Activated T-cell treated with anti-CD3 and anti-CD28 coated beads for 1 hour (primary cell): ENCODE data around the gene PSMB2.
"Not testable (repeated sequence)": the region's sequence is repeated elsewhere in the genome, so short reads cannot be mapped to it uniquely, and the experiment has no call there.

Experiments
- DNase-seq: peaks from one replicate; pipeline ENCODE4 v3.0.0-alpha.2; 2020; ENCODE audit warnings: low read depth

PSMB2 gene

GRCh38 chr1:35592991-35593769 lies 48.1 kb downstream of the PSMB2 start:
- no peak for DNase-seq

- no peak for DNase-seq
Measured at GRCh38 chr1:35591211-35591610, 50.1 kb downstream of the PSMB2 start.

GRCh38 chr1:35590476-35591040 lies 50.8 kb downstream of the PSMB2 start:
- DNase-seq: no peak

- DNase-seq: no peak
Measured at GRCh38 chr1:35589516-35590427, 51.6 kb downstream of the PSMB2 start.

- DNase-seq: no peak
Measured at GRCh38 chr1:35588197-35588910, 53.0 kb downstream of the PSMB2 start.

GRCh38 chr1:35587736-35588135 lies 53.6 kb downstream of the PSMB2 start:
- no peak for DNase-seq

- no peak for DNase-seq
Measured at GRCh38 chr1:35586808-35587207, 54.5 kb downstream of the PSMB2 start.

- not testable (repeated sequence) for DNase-seq
Measured at GRCh38 chr1:35585805-35586204, 55.5 kb downstream of the PSMB2 start.

- DNase-seq: no peak
Measured at GRCh38 chr1:35585281-35585680, 56.0 kb downstream of the PSMB2 start.

- not testable (repeated sequence) for DNase-seq
Measured at GRCh38 chr1:35581621-35582020, 59.7 kb downstream of the PSMB2 start.

GRCh38 chr1:35580949-35581388 lies 60.4 kb downstream of the PSMB2 start:
- DNase-seq: no peak

GRCh38 chr1:35577071-35577998 lies 64.0 kb downstream of the PSMB2 start:
- DNase-seq: peak; percentile 41

- not testable (repeated sequence) for DNase-seq
Measured at GRCh38 chr1:35576766-35577070, 64.6 kb downstream of the PSMB2 start.

GRCh38 chr1:35576061-35576765 lies 65.1 kb downstream of the PSMB2 start:
- no peak for DNase-seq

GRCh38 chr1:35575416-35575958 lies 65.8 kb downstream of the PSMB2 start:
- DNase-seq: no peak

GRCh38 chr1:35574655-35575415 lies 66.5 kb downstream of the PSMB2 start:
- no peak for DNase-seq

GRCh38 chr1:35574125-35574654 lies 67.1 kb downstream of the PSMB2 start:
- no peak for DNase-seq

GRCh38 chr1:35573198-35574124 lies 67.9 kb downstream of the PSMB2 start, which contains the start of gene TFAP2E:
TSS of gene TFAP2E (plus strand) at chr1:35573314. CDS start at chr1:35573578, 264 bp downstream.
- DNase-seq: no peak
